GM21737 (cell line): ENCODE results near the gene CCNT2.
"Not testable (repeated sequence)": the region's sequence is repeated elsewhere in the genome, so short reads cannot be mapped to it uniquely, and the experiment has no call there.

Source experiments
- ATAC-seq: cut with Tn5 transposase; IDR thresholded peaks from one replicate; pipeline ENCODE4 v1.9.1; 2021; ENCODE audit warnings: mild to moderate bottlenecking, moderate library complexity; ENCODE audit not compliant: unreplicated experiment

Gene CCNT2

GRCh38 chr2:134973241-134974138 is 54.9 kb downstream of the CCNT2 start:
- no peak for ATAC-seq

- no peak for ATAC-seq
These were observed 56.8 kb downstream of the CCNT2 start for GRCh38 chr2:134975281-134976009.

- no peak for ATAC-seq
These were observed 57.6 kb downstream of the CCNT2 start for GRCh38 chr2:134976074-134976702.

- ATAC-seq, result not testable (repeated sequence)
These were observed 58.5 kb downstream of the CCNT2 start for GRCh38 chr2:134977104-134977503.

- no peak for ATAC-seq
These were observed 60.6 kb downstream of the CCNT2 start for GRCh38 chr2:134979221-134979620.

GRCh38 chr2:134980639-134981038 is 62.0 kb downstream of the CCNT2 start:
- no peak for ATAC-seq

- no peak for ATAC-seq
These were observed 64.0 kb downstream of the CCNT2 start for GRCh38 chr2:134982603-134983002.

GRCh38 chr2:134985061-134985460 is 66.4 kb downstream of the CCNT2 start:
- ATAC-seq, result no peak

GRCh38 chr2:134988994-134989605 is 70.5 kb downstream of the CCNT2 start:
- ATAC-seq, result no peak

- no peak for ATAC-seq
These were observed 80.9 kb downstream of the CCNT2 start for GRCh38 chr2:134999521-134999920.

- no peak for ATAC-seq
These were observed 84.2 kb downstream of the CCNT2 start for GRCh38 chr2:135002836-135003235.

- ATAC-seq, result peak; percentile 89
These were observed 85.6 kb downstream of the CCNT2 start for GRCh38 chr2:135004005-135004746.

GRCh38 chr2:135005753-135006152 is 87.1 kb downstream of the CCNT2 start:
- no peak for ATAC-seq
